NCI-H748 (cell line): ENCODE results near the gene MPP2.
A peak's percentile ranks its signal among the peaks of the same experiment; 100 is the strongest.
"Not testable (repeated sequence)": the region's sequence is repeated elsewhere in the genome, so short reads cannot be mapped to it uniquely, and the experiment has no call there.

ENCODE experiments used
- DNase-seq: peaks from one replicate; lab custom pipeline; 2025; ENCODE audit not compliant: unreplicated experiment; lab: John Stamatoyannopoulos, UW

Gene MPP2

GRCh38 chr17:43905400-43905984, 1.8 kb downstream of the MPP2 start:
- peak; percentile 36 for DNase-seq

- DNase-seq, result no peak
Measured at GRCh38 chr17:43901861-43902589, 5.3 kb downstream of the MPP2 start.

- peak; percentile 54 for DNase-seq
Measured at GRCh38 chr17:43900858-43901754, 6.2 kb downstream of the MPP2 start.

DNA sequence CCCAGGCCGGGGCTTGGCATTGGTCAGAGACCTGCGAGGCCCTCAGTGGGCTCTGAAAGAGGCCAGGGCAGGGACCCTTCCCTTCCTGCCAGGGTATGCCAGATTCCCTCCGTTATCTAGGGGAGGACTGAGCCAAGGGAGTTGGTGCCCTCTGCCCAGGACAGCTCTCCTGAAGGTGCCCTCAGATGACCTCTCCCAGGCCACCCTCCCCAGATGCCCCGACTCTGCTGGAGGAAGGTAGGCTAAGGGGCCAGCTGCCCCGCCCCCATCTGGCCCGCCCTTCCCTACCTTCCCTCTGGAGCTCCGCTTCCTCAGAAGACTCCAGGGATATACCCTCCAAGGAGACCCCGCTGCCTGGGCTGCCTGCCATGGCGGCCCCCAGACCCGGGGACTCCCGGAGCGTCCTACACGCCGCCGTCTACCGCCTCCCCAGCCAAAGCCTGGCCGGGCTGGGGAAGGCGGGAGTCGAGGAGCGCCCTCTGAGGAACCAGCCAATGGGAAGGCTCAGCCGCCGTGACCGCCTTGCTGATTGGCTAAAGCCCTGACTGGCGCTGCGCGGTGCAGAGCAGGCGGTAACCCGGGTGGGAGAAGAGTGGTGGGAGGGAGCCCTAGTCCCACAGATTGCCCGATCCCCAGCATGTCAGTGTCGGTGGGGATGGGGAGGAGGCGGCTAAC, 7.0 kb downstream of the MPP2 start:
- peak; percentile 89 for DNase-seq

- no peak for DNase-seq
Measured at GRCh38 chr17:43898446-43898845, 8.9 kb downstream of the MPP2 start.

- no peak for DNase-seq
Measured at GRCh38 chr17:43897831-43898230, 9.5 kb downstream of the MPP2 start.

- not testable (repeated sequence) for DNase-seq
Measured at GRCh38 chr17:43894494-43894893, 12.8 kb downstream of the MPP2 start.

GRCh38 chr17:43892647-43892952, 14.7 kb downstream of the MPP2 start:
- DNase-seq, result no peak

GRCh38 chr17:43891851-43892646, 15.3 kb downstream of the MPP2 start:
- DNase-seq, result no peak

DNA sequence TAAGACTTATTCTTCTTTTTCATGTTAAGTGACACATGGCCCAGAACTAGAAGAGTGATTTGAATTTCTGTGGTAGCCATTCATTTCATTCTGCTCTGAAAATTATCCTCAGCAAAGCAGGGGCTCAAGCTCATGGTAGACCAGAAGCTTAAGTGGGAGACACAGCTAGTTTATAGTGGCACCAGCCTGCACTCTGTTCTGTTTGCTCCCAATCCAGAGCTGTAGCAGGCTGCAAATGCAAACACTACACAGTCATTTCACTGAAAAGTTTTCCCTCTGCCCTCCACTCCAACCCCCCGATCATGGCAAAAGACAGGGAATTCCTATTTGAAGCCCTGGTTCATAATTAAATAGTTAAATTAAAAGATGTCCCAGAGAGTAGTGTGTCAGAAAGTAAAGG, 17.1 kb downstream of the MPP2 start:
- no peak for DNase-seq

DNA sequence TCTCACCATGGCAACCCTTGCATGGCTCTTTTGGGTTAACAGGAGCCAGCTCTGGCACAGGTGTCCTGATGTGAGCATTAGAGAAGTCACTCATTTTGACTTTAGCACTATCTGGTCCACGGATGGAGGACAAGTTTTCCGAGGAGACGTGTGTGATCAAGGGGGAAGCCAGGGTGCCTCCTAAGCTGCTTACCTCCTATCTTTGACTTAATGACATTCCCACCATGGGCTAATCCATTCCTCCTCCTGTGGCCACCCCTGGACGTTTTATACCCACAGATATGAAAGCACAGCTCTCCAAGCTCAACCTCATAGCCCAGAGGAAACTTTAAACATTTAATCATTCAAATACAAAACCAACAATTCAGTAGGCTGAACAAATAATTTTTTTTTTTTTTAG, 18.8 kb downstream of the MPP2 start:
- DNase-seq, result no peak

DNA sequence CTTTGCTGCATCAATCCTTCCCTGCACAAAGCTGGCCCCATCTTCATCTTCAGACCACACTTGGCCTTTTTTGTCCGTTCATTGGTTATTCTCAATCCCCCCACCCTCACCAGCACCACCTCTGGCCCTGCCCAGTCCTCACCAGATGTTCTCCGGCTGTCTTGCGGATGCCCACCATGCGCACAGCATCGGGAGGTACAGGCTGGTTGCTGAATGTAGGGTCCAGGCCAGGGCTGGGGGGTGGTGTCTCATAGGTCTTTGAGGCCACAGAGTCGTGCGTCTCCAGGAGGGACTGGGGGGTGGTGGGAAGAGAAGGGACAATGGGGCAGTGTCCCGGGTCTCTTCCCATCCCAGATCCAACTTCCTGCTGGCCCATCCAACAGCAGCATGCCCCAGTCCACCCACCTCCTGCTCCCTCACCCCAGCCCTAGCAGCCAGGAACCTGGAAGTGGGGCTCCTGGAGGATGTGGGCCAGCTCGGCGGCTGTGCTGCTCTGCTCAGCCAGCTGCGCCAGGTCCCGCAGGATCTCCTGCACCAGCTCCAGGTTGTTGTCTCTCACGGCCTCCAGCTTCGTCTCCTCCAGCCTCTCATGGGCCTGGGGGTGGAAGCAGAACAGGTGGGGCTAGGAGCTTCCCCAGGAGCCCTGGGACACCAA, 24.4 kb downstream of the MPP2 start:
- DNase-seq, result no peak

GRCh38 chr17:43881758-43882505, 25.4 kb downstream of the MPP2 start:
- no peak for DNase-seq

DNA sequence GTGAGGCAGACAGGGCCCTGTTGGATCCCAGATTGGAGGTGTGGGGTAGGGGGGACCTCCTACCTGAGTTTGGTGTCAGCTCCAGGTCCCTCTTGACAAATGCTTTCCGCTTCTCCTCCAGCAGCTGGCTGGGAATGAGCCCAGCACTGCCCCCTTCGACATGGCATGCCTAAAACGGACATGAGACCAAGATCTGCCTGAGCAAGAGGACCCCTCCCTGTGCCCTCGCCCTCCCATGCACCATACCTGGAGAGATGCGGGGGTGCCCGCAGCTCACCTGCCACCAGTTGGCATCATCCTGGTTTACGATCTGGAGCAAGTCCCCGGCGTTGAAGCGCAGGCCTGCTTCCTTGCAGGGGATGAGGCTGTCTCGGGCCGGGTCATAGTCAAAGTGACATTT, 26.2 kb downstream of the MPP2 start:
- no peak for DNase-seq

- peak; percentile 57 for DNase-seq
Measured at GRCh38 chr17:43880420-43880991, 26.8 kb downstream of the MPP2 start.

DNA sequence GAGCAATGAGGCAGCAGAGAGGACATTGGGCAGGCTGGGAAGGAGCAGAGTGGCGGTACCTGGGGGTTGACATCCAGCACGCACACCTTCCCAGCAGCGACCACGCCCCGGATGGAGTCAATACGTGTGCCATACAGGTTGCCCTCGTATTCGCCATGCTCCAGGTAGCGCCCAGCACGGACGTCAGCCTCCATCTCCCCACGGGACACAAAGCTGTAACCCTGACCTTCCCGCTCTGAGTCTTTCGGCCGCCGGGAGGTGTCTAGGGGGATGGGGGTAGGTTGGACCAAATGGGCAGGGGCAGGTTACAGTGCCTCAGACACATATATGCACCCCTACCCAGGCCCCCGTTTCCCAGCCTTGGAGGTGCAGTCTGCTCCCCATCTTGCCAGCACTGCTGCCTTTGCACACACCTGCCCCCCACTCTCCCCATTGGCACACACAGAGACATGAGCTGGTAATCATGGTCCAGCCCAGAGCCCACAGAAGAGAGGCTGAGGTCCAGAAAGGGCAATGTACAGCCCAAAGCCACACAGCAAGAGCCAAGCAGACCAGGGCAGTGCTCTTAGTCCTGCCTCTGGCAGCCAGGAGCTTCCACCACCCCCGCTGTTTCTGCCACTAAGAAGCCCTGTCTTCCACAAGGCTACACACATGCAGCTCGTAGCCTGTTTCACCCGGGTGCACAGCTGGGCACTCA, 27.5 kb downstream of the MPP2 start:
- DNase-seq, result no peak

GRCh38 chr17:43878260-43879175, 28.8 kb downstream of the MPP2 start:
- peak; percentile 57 for DNase-seq
